ENCODE results near the gene PTPA. TPM values are rescaled to one million over a fixed set of nuclear protein-coding genes. Genes with fewer than 3 reads are reported as not detected.
"Not testable (repeated sequence)": the region's sequence is repeated elsewhere in the genome, so short reads cannot be mapped to it uniquely, and the experiment has no call there.

Gene PTPA
- total and polyA plus RNA-seq, 2 of the 4 experiments (the other 2 are of a cell fraction), result 124 to 149 TPM

DNA sequence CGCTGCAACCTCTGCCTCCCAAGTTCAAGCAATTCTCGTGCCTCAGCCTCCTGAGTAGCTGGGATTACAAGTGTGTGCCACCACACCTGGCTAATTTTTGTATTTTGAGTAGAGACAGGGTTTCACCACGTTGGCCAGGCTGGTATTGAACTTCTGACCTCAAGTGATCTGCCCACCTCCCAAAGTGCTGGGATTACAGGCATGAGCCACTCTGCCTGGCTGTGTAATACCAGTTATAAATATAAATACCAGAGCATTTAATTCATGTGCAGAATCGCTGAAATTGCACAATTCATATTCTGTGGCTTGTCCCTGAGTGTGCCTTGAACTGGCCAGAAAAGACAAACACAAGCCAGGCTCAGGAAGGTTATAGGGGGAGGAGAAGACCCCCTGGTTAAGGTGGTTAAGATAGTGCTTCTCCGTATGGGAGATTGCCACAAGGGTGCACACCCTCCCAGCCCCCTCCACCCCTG, 52.0 kb downstream of the PTPA start:
- Histone ChIP-seq H3K27ac (ENCODE audit: insufficient read depth, low read length) (peak overlapping the region; percentile 9; the same call in 1 of the 2 replicates), H3K9me1 (ENCODE audit: insufficient read depth, low read length) (peaks cover 21% of the 10 kb centered on the region), H3K79me1 (ENCODE audit: low read depth in 1 of 2, low read length in 2 of 2) (peaks cover 0 to 26% of the 10 kb centered on the region in 2 experiments; a peak in 2 of 4 replicates), H2AK9ac (replicated peaks; ENCODE audit: low read depth, low read length, poor library complexity) (peak overlapping the region; percentile 76), H3K4me1 (ENCODE audit: control insufficient read depth, insufficient read depth, low read length) (peaks cover 25% of the 10 kb centered on the region), H2BK5ac (ENCODE audit: low read depth, low read length, poor library complexity, severe bottlenecking) (peak overlapping the region; percentile 34), H2AK5ac (ENCODE audit: low read depth, low read length) (peak overlapping the region; percentile 74), H4K8ac (ENCODE audit: low read depth in 2 of 2, low read length in 2 of 2) (peak overlapping the region in 1 of 2 experiments; percentile 9; a peak in 1 of 4 replicates), H2BK120ac (ENCODE audit: low read depth, low read length) (peak overlapping the region; percentile 60; the same call in 1 of the 2 replicates), H3K4ac (ENCODE audit: low read depth, low read length) (peak overlapping the region; percentile 59; the same call in 1 of the 2 replicates)
- H3K9ac ChIP-seq (ENCODE audit: low read depth, low read length); POLR2A ChIA-PET (ENCODE audit: unreplicated experiment); H2BK15ac ChIP-seq (ENCODE audit: low read depth, low read length); H3K23ac ChIP-seq (ENCODE audit: low read depth, low read length); H2BK20ac ChIP-seq (ENCODE audit: low read depth, low read length); dilution Hi-C loops (cut with HindIII; ENCODE audit: low sequenced_read_pairs, unreplicated experiment); H3K18ac ChIP-seq (ENCODE audit: low read depth, low read length); H2AFZ ChIP-seq (replicated peaks; ENCODE audit: low read length, poor library complexity); intact Hi-C loops (cut with micrococcal nuclease); H3K36me3 ChIP-seq (ENCODE audit: control insufficient read depth, insufficient read depth, low read length); in situ Hi-C loops (cut with MboI; ENCODE audit: low sequenced_read_pairs); H3K4me3 ChIP-seq (ENCODE audit: insufficient read depth, low read depth, low read length); H3K27me3 ChIP-seq (ENCODE audit: control insufficient read depth, insufficient read depth, low read length); H4K5ac ChIP-seq (ENCODE audit: low read depth, low read length); H4K20me1 ChIP-seq (ENCODE audit: insufficient read depth, low read length); BruUV-seq (replicated peaks); H3K4me2 ChIP-seq (ENCODE audit: low read depth, low read length); H3K14ac ChIP-seq (replicated peaks; ENCODE audit: low read depth, low read length); H3K9me3 ChIP-seq (ENCODE audit: control insufficient read depth, insufficient read depth, low read length); H4K91ac ChIP-seq (ENCODE audit: insufficient read depth, low read depth, low read length); H3K56ac ChIP-seq (ENCODE audit: extremely low read depth, insufficient read depth, low read length): not testable (repeated sequence)
- CTCF ChIA-PET, result interaction anchor here (2.4 kb wide), 1 partner anchor 20 kb away, joined by 5 read pairs; no protein-coding TSS in a partner anchor
- peak; percentile 22 for DNase-seq
- ATAC-seq (ENCODE audit: low read depth), result peak; percentile 8; the same call in 1 of the 2 replicates
- TF ChIP-seq CEBPB (IDR thresholded peaks at IDR 0.05; ENCODE audit: low read depth, low read length) (peak; percentile 80), MAFK (IDR thresholded peaks at IDR 0.05; ENCODE audit: low read depth, low read length) (0 out of 2 replicates have a peak, but pooled peaks have one; percentile 11)
- WGBS, 2 experiments (ENCODE audit: extremely low coverage in 2 of 2, insufficient read length in 1 of 2), result no CpG with 5 or more reads among the region's 5 CpGs

Measured in IMR-90 (cell line).